K562 (cell line): ENCODE measurements around the gene PRELID1. TPM values are rescaled to one million over a fixed set of nuclear protein-coding genes. Genes with fewer than 3 reads are reported as not detected.
A peak's percentile ranks its signal among the peaks of the same experiment; 100 is the strongest.

Source experiments
- CBFB ChIP-seq: sonication (generic); formaldehyde crosslinking; IDR thresholded peaks from 2 replicates; pipeline ENCODE4 v1.4.0; 2020; ENCODE audit warnings: mild to moderate bottlenecking, missing genetic modification reagents
- DDX20 ChIP-seq: fragments of 450-650 bp; IDR thresholded peaks from 2 replicates; pipeline ENCODE4 v1.6.1; 2016; ENCODE audit warnings: missing genetic modification characterization, low read depth, mild to moderate bottlenecking, missing compliant biosample characterization, moderate library complexity
- ETV5 ChIP-seq: sonication (generic); formaldehyde crosslinking; IDR thresholded peaks from 2 replicates; pipeline ENCODE4 v1.4.0; 2020; ENCODE audit warnings: low read depth, mild to moderate bottlenecking, missing genetic modification reagents
- EWSR1 ChIP-seq: fragments of 450-650 bp; IDR thresholded peaks from 2 replicates; pipeline ENCODE4 v1.6.1; 2018; ENCODE audit warnings: borderline replicate concordance, mild to moderate bottlenecking, low read depth, moderate library complexity; ENCODE audit not compliant: partially characterized antibody
- FOXP4 ChIP-seq: sonication (generic); formaldehyde crosslinking; IDR thresholded peaks from 2 replicates; pipeline ENCODE4 v1.8.0; 2022; ENCODE audit warnings: mild to moderate bottlenecking, missing genetic modification reagents, borderline replicate concordance
- MCM2 ChIP-seq: fragments of 450-650 bp; IDR thresholded peaks from 2 replicates; pipeline ENCODE4 v1.6.1; 2017; ENCODE audit warnings: low read depth, mild to moderate bottlenecking
- MYNN ChIP-seq, 2 experiments: sonication (generic); formaldehyde crosslinking in 1 of 2; IDR thresholded peaks; 2 replicates each; pipeline versions ENCODE4 v1.5.0 to v1.6.1; 2016 to 2020; ENCODE audit warnings: antibody characterized with exemption in 1 of 2, missing genetic modification reagents in 1 of 2
- NCOR1 ChIP-seq: fragments of 450-650 bp; IDR thresholded peaks from 2 replicates; pipeline ENCODE4 v1.6.1; 2016; ENCODE audit warnings: mild to moderate bottlenecking, moderate library complexity
- NFE2 ChIP-seq: IDR thresholded peaks from 2 replicates; pipeline ENCODE4 v1.6.1; 2014; ENCODE audit warnings: antibody characterized with exemption, low read depth
- NR1H2 ChIP-seq: sonication (generic); formaldehyde crosslinking; IDR thresholded peaks from 2 replicates; pipeline ENCODE4 v1.4.0; 2020; ENCODE audit warnings: mild to moderate bottlenecking, missing genetic modification reagents
- POLR2G ChIP-seq: fragments of 200-400 bp; formaldehyde crosslinking; IDR thresholded peaks from 2 replicates; pipeline ENCODE4 v1.6.1; 2017; ENCODE audit warnings: low read depth, mild to moderate bottlenecking, antibody characterized with exemption, low read length, moderate library complexity
- RBM34 ChIP-seq: fragments of 200-400 bp; formaldehyde crosslinking; IDR thresholded peaks from 2 replicates; pipeline ENCODE4 v1.6.1; 2018; ENCODE audit warnings: low read length, borderline replicate concordance; ENCODE audit not compliant: insufficient read depth
- REST ChIP-seq, 2 experiments: fragments of 450-650 bp; formaldehyde crosslinking in 1 of 2; IDR thresholded peaks; 2 replicates each; pipeline versions ENCODE4 v1.4.0 to v1.6.1; 2014 to 2020; ENCODE audit warnings: mild to moderate bottlenecking in 2 of 2, borderline replicate concordance in 1 of 2, low read depth in 1 of 2
- SRF ChIP-seq, 2 experiments: fragments of 250-450, 450-650 bp in 1 of 2; sonication (Bioruptor Pico) in 1 of 2; sonication (generic) in 1 of 2; formaldehyde crosslinking; IDR thresholded peaks; 2 replicates each; pipeline versions ENCODE4 v1.5.0 to v1.5.1; 2020 to 2022; ENCODE audit warnings: mild to moderate bottlenecking in 1 of 2, missing genetic modification reagents in 1 of 2
- TRIM28 ChIP-seq: fragments of 450-650 bp; IDR thresholded peaks from 2 replicates; pipeline ENCODE4 v1.6.1; 2017
- ZNF431 ChIP-seq: sonication (generic); formaldehyde crosslinking; IDR thresholded peaks from 2 replicates; pipeline ENCODE4 v1.8.0; 2022; ENCODE audit warnings: mild to moderate bottlenecking, missing genetic modification reagents
- ZNF551 ChIP-seq: fragments of 250-450 bp; sonication (Bioruptor Pico); IDR thresholded peaks from 2 replicates; pipeline ENCODE4 v1.5.0; 2021; ENCODE audit warnings: mild to moderate bottlenecking, moderate library complexity
- polyA plus RNA-seq, 8 experiments: library from polyadenylated mRNA; depleted of rRNA in 4 of 8; stranded (reverse) in 5 of 8; unstranded in 3 of 8; fragments of >200 nt; fragmentation: Nextera tagmentation in 2 of 8; fragmentation: Illumina TruSeq in 1 of 8; extraction: Ambion mirVana in 2 of 8; extraction: Trizol in 1 of 8; gene quantifications; 2 replicates each; pipeline versions ENCODE4 v1.2.1 to v1.2.3, GENCODE V29; 2011 to 2014; ENCODE audit warnings: inconsistent platforms in 1 of 8, missing spikeins in 1 of 8
- total RNA-seq, 7 experiments: library from RNA; depleted of rRNA in 6 of 7; stranded (reverse); fragments of >200 nt in 6 of 7; fragmentation: Illumina TruSeq in 2 of 7; extraction: Trizol in 2 of 7; gene quantifications; 2 replicates each; pipeline versions ENCODE4 v1.2.1 to v1.2.3, GENCODE V29; 2011 to 2021; ENCODE audit warnings: low replicate concordance in 1 of 7

The PRELID1 gene
- total and polyA plus RNA-seq, 9 of the 15 experiments (the other 6 are each of a cell fraction or from before 2014, with no cell fraction given) = 40.1 to 484 (median 340) TPM

- TF ChIP-seq TRIM28 (no peak), SRF (CRISPR knock-in tag; IDR thresholded peaks at IDR 0.05) (peak in 1 of 2 experiments; percentile 65; a peak in 1 of 4 replicates), CBFB (CRISPR knock-in tag) (peak; percentile 77), NR1H2 (CRISPR knock-in tag) (no peak), EWSR1 (no peak), ETV5 (no peak), MCM2 (no peak), DDX20 (no peak), REST (IDR thresholded peaks at IDR 0.05; ENCODE audit: borderline replicate concordance) (peak; percentile 30; the same call in 1 of the 2 replicates), REST (CRISPR knock-in tag; IDR thresholded peaks at IDR 0.05; ENCODE audit: low read depth) (no peak), ZNF551 (CRISPR knock-in tag) (no peak), MYNN (IDR thresholded peaks at IDR 0.05) (0 out of 2 replicates have a peak, but pooled peaks have one; percentile 15), MYNN (CRISPR knock-in tag; IDR thresholded peaks at IDR 0.05) (no peak), ZNF431 (no peak), NFE2 (peak; percentile 42; the same call in 1 of the 2 replicates), RBM34 (no peak), POLR2G (peak; percentile 22; the same call in 1 of the 2 replicates), NCOR1 (no peak), FOXP4 (CRISPR knock-in tag) (no peak; the same call in 1 of the 2 replicates)
Observed at GRCh38 chr5:177309351-177310191, 6.0 kb downstream of the PRELID1 start (continued).
